Esophagus squamous epithelium (tissue), 4 donors: Measurements from ENCODE around the gene SLC4A9.

ENCODE experiments used
- POLR2A ChIP-seq, 4 donors: fragments of 450-650 bp; IDR thresholded peaks; one replicate each; pipeline ENCODE4 v1.6.1; 2017; ENCODE audit warnings: antibody characterized with exemption in 4 of 4, mild to moderate bottlenecking in 4 of 4, moderate library complexity in 3 of 4
- TF ChIP-seq, protein P1 (sequence below), 6 experiments: fragments of 450-650 bp in 4 of 6; fragments of 200-600 bp in 2 of 6; sonication (generic) in 2 of 6; IDR thresholded peaks; one replicate each; pipeline ENCODE4 v1.5.1; 2016 to 2019; ENCODE audit warnings: antibody characterized with exemption in 6 of 6, mild to moderate bottlenecking in 4 of 6, moderate library complexity in 4 of 6

DNA sequence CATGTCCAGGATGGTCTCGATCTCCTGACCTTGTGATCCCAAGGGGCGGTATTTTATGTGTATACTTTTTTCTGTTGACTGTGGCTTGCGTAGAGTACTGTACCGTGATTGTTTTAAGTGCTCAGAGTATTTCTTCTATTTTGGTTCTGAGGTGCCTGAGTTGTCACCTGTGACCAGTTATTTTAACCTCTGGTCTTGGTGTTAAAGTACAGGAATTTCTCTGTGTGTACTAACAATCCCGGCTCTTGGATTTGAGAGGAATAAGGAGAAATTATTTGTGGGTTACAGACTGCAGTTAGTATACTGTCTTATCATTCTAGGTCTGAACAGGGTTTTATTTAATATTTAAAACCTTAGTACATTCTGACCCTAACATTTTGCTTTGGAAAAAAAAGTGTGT, 43.6 kb downstream of the SLC4A9 start:
- TF ChIP-seq, protein P1, sequence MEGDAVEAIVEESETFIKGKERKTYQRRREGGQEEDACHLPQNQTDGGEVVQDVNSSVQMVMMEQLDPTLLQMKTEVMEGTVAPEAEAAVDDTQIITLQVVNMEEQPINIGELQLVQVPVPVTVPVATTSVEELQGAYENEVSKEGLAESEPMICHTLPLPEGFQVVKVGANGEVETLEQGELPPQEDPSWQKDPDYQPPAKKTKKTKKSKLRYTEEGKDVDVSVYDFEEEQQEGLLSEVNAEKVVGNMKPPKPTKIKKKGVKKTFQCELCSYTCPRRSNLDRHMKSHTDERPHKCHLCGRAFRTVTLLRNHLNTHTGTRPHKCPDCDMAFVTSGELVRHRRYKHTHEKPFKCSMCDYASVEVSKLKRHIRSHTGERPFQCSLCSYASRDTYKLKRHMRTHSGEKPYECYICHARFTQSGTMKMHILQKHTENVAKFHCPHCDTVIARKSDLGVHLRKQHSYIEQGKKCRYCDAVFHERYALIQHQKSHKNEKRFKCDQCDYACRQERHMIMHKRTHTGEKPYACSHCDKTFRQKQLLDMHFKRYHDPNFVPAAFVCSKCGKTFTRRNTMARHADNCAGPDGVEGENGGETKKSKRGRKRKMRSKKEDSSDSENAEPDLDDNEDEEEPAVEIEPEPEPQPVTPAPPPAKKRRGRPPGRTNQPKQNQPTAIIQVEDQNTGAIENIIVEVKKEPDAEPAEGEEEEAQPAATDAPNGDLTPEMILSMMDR (IDR thresholded peaks at IDR 0.05): no peak
- TF ChIP-seq POLR2A (IDR thresholded peaks at IDR 0.05): no peak
